ENCODE data around the gene TMEM181. TPM values are rescaled to one million over a fixed set of nuclear protein-coding genes. Genes with fewer than 3 reads are reported as not detected.
"Not testable (repeated sequence)": the region's sequence is repeated elsewhere in the genome, so short reads cannot be mapped to it uniquely, and the experiment has no call there.

TMEM181 gene
- total and polyA plus RNA-seq, 9 donors = 7.3 to 21.9 (median 12.7) TPM

- Histone ChIP-seq H3K36me3 (no peaks in the 10 kb centered on the region), H3K9me3 (no peaks in the 10 kb centered on the region), H3K4me3 (no peak overlapping the region), H3K27ac (no peak overlapping the region), H3K27me3 (no peaks in the 10 kb centered on the region), H3K4me1 (ENCODE audit: insufficient read depth) (no peaks in the 10 kb centered on the region)
- TF ChIP-seq, protein P1, sequence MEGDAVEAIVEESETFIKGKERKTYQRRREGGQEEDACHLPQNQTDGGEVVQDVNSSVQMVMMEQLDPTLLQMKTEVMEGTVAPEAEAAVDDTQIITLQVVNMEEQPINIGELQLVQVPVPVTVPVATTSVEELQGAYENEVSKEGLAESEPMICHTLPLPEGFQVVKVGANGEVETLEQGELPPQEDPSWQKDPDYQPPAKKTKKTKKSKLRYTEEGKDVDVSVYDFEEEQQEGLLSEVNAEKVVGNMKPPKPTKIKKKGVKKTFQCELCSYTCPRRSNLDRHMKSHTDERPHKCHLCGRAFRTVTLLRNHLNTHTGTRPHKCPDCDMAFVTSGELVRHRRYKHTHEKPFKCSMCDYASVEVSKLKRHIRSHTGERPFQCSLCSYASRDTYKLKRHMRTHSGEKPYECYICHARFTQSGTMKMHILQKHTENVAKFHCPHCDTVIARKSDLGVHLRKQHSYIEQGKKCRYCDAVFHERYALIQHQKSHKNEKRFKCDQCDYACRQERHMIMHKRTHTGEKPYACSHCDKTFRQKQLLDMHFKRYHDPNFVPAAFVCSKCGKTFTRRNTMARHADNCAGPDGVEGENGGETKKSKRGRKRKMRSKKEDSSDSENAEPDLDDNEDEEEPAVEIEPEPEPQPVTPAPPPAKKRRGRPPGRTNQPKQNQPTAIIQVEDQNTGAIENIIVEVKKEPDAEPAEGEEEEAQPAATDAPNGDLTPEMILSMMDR (IDR thresholded peaks at IDR 0.05) = no peak
- TF ChIP-seq POLR2A (IDR thresholded peaks at IDR 0.05) (no peak), EP300 (IDR thresholded peaks at IDR 0.05) (no peak)
- no peak for DNase-seq
- intact Hi-C loops (cut with DNase I) = loop anchor here in 1 of 4 donors (10.0 kb wide), 1 partner anchor 134 kb away; no protein-coding TSS in a partner anchor
- WGBS, 3 donors = 72 to 73% (median 72%) methylated on average over 7 of the region's 7 CpGs
Measured at GRCh38 chr6:158668707-158669103, 108.8 kb downstream of the TMEM181 start.

DNA sequence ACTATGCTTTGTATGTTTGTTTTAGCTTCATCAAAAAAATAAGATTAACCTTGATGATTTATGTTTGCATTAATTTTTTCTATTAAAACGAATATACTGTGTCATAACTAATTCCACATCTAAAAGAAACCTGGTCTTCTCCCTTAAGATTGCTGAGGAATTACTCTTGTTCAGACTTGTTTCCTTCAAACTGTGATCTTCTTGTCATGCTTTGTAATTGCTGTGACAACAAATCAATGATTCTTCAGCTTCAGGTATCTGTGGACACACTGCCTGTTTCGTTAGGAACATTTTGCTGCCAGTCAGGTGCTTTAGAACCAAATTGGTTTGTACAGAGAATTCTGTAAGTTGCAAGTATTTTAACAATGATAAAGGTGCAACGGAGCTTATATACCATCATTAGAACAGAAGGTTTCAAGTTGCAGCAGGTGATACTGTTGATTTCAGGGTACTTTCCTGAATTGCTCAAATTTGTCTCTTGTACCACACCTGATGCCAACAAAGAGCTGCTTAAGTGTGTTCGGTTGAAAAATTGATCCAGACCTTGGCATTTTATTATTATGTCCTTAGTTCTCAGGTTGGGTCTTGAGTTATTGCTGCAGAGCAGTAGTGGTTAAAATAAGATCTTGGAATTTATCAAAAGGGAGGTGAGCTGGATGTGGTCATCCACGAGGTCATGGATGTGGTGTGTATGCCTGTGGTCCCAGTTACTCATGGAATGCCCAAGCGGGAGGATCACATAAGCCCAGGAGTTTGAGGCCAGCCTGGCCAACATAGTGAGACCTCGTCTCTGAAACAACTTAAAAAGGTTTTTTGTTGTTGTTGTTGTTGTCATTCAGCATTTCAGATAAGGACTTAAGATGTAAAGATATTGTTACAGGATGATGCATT, 109.5 kb downstream of the TMEM181 start:
- no peak for TF ChIP-seq POLR2A (IDR thresholded peaks at IDR 0.05)
- no peak for TF ChIP-seq EP300 (IDR thresholded peaks at IDR 0.05)
- TF ChIP-seq, protein P1 (IDR thresholded peaks at IDR 0.05) = no peak
- Histone ChIP-seq H3K4me1 (ENCODE audit: insufficient read depth) (no peaks in the 10 kb centered on the region), H3K27me3 (no peaks in the 10 kb centered on the region), H3K4me3 (no peak overlapping the region), H3K36me3 (no peaks in the 10 kb centered on the region), H3K9me3 (no peaks in the 10 kb centered on the region), H3K27ac (no peak overlapping the region)
- WGBS, 3 donors = 74 to 83% (median 81%) methylated on average over 7 of the region's 7 CpGs
- intact Hi-C loops (cut with DNase I) = loop anchor here in 1 of 4 donors (10.0 kb wide), 1 partner anchor 135 kb away; no protein-coding TSS in a partner anchor
- no peak for DNase-seq

DNA sequence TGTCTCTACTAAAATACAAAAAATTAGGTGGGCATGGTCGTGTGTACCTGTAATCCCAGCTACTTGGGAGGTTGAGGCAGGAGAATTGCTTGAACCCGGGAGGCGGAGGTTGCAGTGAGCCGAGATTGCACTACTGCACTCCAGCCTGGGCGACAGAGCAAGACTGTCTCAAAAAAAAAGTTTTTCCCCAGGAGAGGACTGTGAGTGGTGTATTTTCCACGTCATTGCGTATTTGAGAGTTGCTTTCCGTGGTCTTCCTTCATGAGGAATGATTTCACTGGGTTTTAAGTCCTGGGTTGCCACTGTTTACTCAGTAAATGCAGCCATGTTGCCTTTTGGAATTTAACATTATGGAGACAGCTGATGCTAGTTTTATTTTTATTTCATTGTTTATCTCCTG, 112.2 kb downstream of the TMEM181 start:
- H3K27ac ChIP-seq; H3K4me1 ChIP-seq (ENCODE audit: insufficient read depth); H3K9me3 ChIP-seq; DNase-seq; H3K36me3 ChIP-seq; H3K27me3 ChIP-seq; intact Hi-C loops (cut with DNase I); H3K4me3 ChIP-seq: not testable (repeated sequence)
- WGBS, 3 donors = 89 to 93% (median 93%) methylated on average over 8 of the region's 8 CpGs

DNA sequence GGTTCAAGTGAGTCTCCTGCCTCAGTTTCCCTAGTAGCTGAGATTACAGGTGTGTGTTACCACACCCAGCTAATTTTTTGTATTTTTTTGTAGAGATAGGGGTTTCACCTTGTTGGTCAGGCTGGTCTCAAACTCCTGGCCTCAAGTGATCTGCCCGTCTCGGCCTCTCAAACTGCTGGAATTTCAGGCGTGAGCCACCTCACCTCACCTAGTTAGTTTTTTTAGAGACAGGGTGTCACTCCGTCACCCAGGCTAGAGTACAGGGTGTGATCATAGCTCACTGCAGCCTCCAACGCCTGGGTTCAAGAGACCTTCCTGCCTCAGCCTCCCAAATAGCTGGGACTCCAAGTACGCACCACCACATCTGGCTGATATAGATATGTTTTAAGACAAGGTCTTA, 112.8 kb downstream of the TMEM181 start:
- H3K36me3 ChIP-seq = no peaks in the 10 kb centered on the region
- no peaks in the 10 kb centered on the region for H3K9me3 ChIP-seq
- H3K27me3 ChIP-seq = no peaks in the 10 kb centered on the region
- TF ChIP-seq, protein P1 (IDR thresholded peaks at IDR 0.05) = no peak
- TF ChIP-seq POLR2A (IDR thresholded peaks at IDR 0.05) (no peak), EP300 (IDR thresholded peaks at IDR 0.05) (no peak)
- DNase-seq = no peak
- H3K27ac ChIP-seq = no peak overlapping the region
- WGBS, 3 donors = 92 to 96% (median 93%) methylated on average over 6 of the region's 6 CpGs
- no peaks in the 10 kb centered on the region for H3K4me1 ChIP-seq (ENCODE audit: insufficient read depth)
- intact Hi-C loops (cut with DNase I) = no loop called here
- no peak overlapping the region for H3K4me3 ChIP-seq
